Measurements from ENCODE around the gene DUS3L. TPM values are rescaled to one million over a fixed set of nuclear protein-coding genes. Genes with fewer than 3 reads are reported as not detected.

The DUS3L gene
- total RNA-seq, 1 experiment from 2014 or later: 33.2 TPM

- intact Hi-C loops (cut with micrococcal nuclease; ENCODE audit: unreplicated experiment): no loop called here
- BruUV-seq (replicated peaks): no TSS peak
- no peaks in the 10 kb centered on the region for H3K27me3 Mint-ChIP-seq (ENCODE audit: unreplicated experiment)
- H3K36me3 Mint-ChIP-seq (ENCODE audit: insufficient read depth, unreplicated experiment): peaks cover 9% of the 10 kb centered on the region
- TF ChIP-seq, protein P1, sequence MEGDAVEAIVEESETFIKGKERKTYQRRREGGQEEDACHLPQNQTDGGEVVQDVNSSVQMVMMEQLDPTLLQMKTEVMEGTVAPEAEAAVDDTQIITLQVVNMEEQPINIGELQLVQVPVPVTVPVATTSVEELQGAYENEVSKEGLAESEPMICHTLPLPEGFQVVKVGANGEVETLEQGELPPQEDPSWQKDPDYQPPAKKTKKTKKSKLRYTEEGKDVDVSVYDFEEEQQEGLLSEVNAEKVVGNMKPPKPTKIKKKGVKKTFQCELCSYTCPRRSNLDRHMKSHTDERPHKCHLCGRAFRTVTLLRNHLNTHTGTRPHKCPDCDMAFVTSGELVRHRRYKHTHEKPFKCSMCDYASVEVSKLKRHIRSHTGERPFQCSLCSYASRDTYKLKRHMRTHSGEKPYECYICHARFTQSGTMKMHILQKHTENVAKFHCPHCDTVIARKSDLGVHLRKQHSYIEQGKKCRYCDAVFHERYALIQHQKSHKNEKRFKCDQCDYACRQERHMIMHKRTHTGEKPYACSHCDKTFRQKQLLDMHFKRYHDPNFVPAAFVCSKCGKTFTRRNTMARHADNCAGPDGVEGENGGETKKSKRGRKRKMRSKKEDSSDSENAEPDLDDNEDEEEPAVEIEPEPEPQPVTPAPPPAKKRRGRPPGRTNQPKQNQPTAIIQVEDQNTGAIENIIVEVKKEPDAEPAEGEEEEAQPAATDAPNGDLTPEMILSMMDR (IDR thresholded peaks at IDR 0.05; ENCODE audit: unreplicated experiment): no peak
- CTCF ChIA-PET: no interaction called here
- peaks cover 23% of the 10 kb centered on the region for H3K4me1 Mint-ChIP-seq (ENCODE audit: low read depth, unreplicated experiment)
- no peaks in the 10 kb centered on the region for H3K9me3 Mint-ChIP-seq (ENCODE audit: low read depth, unreplicated experiment)
- no peak overlapping the region for H3K27ac Mint-ChIP-seq (ENCODE audit: unreplicated experiment)
- H3K4me3 Mint-ChIP-seq (ENCODE audit: low read depth, unreplicated experiment): no peak overlapping the region
- no peak for DNase-seq
Observed at GRCh38 chr19:5817218-5817617, 26.3 kb upstream of the DUS3L start.

DNA sequence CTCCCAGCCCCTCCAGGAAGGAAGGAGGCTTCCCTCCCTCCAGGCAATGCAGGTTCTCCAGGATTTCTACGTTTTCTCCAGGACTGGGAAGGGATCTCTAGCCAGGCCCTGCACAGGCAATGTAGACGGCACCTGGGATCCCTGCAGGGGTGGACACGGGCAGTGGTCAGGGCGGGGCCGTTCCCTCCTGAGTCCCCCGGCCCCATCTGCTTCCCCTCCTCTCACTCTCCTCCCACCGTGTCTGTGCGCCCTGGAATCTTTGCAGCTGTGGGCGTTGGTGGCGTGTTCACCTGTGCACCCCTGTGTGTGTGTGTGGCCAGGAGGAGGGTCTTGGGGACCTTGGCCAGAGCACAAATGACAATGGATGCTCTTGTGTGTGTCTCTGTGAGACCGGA lies 23.9 kb upstream of the DUS3L start:
- CTCF ChIA-PET: interaction anchor here (1.0 kb wide), 1 partner anchor 32 kb away, joined by 3 read pairs; no protein-coding TSS in a partner anchor
- Mint-ChIP-seq H3K27ac (ENCODE audit: unreplicated experiment) (no peak overlapping the region), H3K36me3 (ENCODE audit: insufficient read depth, unreplicated experiment) (peaks cover 5% of the 10 kb centered on the region), H3K4me1 (ENCODE audit: low read depth, unreplicated experiment) (peaks cover 23% of the 10 kb centered on the region), H3K9me3 (ENCODE audit: low read depth, unreplicated experiment) (no peaks in the 10 kb centered on the region), H3K4me3 (ENCODE audit: low read depth, unreplicated experiment) (no peak overlapping the region), H3K27me3 (ENCODE audit: unreplicated experiment) (no peaks in the 10 kb centered on the region)
- intact Hi-C loops (cut with micrococcal nuclease; ENCODE audit: unreplicated experiment): no loop called here
- DNase-seq: no peak
- no TSS peak for BruUV-seq (replicated peaks)
- TF ChIP-seq, protein P1 (IDR thresholded peaks at IDR 0.05; ENCODE audit: unreplicated experiment): no peak

DNA sequence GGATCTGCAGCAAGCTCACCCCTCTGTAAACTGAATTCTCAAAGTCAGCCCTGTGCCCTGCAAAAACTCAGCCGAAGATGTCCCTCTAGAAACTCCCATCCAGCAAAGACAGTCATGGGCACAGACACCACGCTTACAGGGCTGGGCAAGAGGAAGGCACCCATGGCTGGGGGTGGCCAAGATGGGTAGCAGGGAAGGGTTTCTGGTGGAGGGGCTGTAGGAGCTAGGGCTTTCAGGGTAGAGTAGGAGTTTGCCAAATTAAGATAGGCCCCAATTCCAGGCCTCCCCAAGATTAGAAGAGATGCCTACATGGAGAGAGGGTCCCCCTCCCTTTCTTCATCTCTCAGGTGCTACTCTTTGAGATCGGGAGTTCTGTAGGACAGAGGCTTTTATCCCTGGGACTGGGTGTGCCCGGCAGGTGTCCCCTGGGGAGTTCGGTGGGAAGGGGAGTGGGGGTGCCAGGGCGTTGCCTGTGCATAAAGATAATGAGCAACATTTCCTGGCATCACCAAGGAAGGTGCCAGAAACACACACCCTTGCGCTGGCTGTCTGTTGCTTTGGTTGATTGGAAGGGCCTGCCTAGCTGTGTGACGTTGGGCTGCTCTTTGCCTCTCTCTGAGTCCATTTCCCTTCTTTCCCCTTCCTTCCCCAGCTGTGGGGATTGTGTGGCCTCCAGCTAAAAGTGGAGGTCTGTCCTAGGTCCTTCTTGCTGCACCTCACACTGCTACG lies 23.3 kb upstream of the DUS3L start:
- Mint-ChIP-seq H3K4me1 (ENCODE audit: low read depth, unreplicated experiment) (peaks cover 23% of the 10 kb centered on the region), H3K9me3 (ENCODE audit: low read depth, unreplicated experiment) (no peaks in the 10 kb centered on the region), H3K27me3 (ENCODE audit: unreplicated experiment) (no peaks in the 10 kb centered on the region), H3K4me3 (ENCODE audit: low read depth, unreplicated experiment) (no peak overlapping the region), H3K27ac (ENCODE audit: unreplicated experiment) (no peak overlapping the region), H3K36me3 (ENCODE audit: insufficient read depth, unreplicated experiment) (peaks cover 5% of the 10 kb centered on the region)
- TF ChIP-seq, protein P1 (IDR thresholded peaks at IDR 0.05; ENCODE audit: unreplicated experiment): no peak
- no TSS peak for BruUV-seq (replicated peaks)
- CTCF ChIA-PET: interaction anchor here (1.0 kb wide), 1 partner anchor 33 kb away, joined by 3 read pairs; no protein-coding TSS in a partner anchor
- intact Hi-C loops (cut with micrococcal nuclease; ENCODE audit: unreplicated experiment): no loop called here
- no peak for DNase-seq

DNA sequence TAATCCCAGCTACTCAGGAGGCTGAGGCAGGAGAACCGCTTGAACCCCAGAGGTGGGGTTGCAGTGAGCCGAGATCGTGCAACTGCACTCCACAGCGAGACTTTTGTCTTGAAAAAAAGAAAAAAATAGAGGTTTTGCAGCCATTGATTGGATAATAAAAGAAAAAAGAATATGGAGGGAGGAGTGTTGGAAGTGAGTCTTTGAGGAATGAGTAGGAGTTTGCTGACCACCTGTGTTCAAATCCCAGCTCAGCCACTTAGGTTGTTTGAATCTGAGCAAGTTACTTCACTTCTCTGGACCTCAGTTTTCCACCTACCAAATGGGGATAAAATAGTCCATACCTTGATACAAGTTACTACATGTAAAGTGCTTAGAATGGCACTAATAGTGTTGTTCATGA lies 20.2 kb upstream of the DUS3L start:
- Mint-ChIP-seq H3K27me3 (ENCODE audit: unreplicated experiment) (no peaks in the 10 kb centered on the region), H3K36me3 (ENCODE audit: insufficient read depth, unreplicated experiment) (no peaks in the 10 kb centered on the region), H3K4me3 (ENCODE audit: low read depth, unreplicated experiment) (no peak overlapping the region), H3K9me3 (ENCODE audit: low read depth, unreplicated experiment) (no peaks in the 10 kb centered on the region), H3K27ac (ENCODE audit: unreplicated experiment) (no peak overlapping the region), H3K4me1 (ENCODE audit: low read depth, unreplicated experiment) (no peaks in the 10 kb centered on the region)
- intact Hi-C loops (cut with micrococcal nuclease; ENCODE audit: unreplicated experiment): no loop called here
- no peak for DNase-seq
- no TSS peak for BruUV-seq (replicated peaks)
- CTCF ChIA-PET: no interaction called here
- TF ChIP-seq, protein P1 (IDR thresholded peaks at IDR 0.05; ENCODE audit: unreplicated experiment): no peak
